IPS-15b (cell line): ENCODE results near the gene CABCOCO1.

Experiments
- H3K27me3 ChIP-seq: one replicate; pipeline ENCODE4 v1.6.1; 2013; ENCODE audit warnings: low read length; ENCODE audit not compliant: control insufficient read depth, insufficient read depth
- H3K36me3 ChIP-seq: one replicate; pipeline ENCODE4 v1.6.1; 2013; ENCODE audit warnings: low read length; ENCODE audit not compliant: control insufficient read depth, insufficient read depth
- H3K4me1 ChIP-seq: one replicate; pipeline ENCODE4 v1.6.1; 2013; ENCODE audit warnings: mild to moderate bottlenecking, low read length; ENCODE audit not compliant: control insufficient read depth, insufficient read depth
- H3K4me3 ChIP-seq: one replicate; pipeline ENCODE4 v1.5.1; 2013; ENCODE audit warnings: low read depth, low read length
- H3K9ac ChIP-seq: one replicate; pipeline ENCODE4 v1.6.1; 2013; ENCODE audit warnings: low read depth, mild to moderate bottlenecking, low read length
- H3K9me3 ChIP-seq: one replicate; pipeline ENCODE4 v1.6.1; 2013; ENCODE audit warnings: mild to moderate bottlenecking, low read length; ENCODE audit not compliant: control insufficient read depth, insufficient read depth

Gene CABCOCO1, protein sequence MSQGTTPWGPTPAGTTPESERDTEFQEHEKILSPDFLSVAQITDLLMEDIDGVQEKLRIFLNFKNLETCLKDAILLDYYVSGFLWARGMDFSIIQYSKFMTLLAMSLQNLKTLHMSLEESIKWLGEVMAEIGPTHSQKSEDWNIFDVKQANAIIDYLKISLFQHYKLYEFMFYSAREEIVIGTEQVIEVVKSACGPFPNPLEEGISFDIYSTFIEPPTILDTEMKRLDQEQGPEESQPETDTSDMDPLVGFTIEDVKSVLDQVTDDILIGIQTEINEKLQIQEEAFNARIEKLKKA

DNA sequence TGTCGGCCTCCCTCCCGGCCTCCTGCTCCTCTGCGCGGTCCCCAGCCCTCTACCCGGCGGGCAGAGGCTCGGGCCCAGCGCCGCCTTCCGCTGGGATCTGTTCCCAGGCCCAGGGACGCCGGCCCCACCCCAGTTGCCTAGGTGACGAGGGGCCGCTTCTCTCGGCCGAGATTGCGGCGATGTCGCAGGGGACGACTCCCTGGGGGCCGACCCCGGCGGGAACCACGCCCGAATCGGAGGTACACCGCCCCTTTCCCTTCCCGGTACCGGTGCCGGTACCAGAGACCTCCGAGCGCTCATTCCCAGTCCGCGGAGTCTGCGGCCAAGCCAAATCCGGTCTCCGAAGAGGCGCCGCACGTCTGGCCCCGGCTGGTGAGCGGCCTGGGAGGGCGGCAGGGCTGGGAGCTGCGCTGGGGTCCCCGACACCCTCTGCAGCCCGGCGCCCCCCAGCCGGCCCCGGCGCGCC lies at the start of gene CABCOCO1:
Gene CABCOCO1, plus strand, starts transcription at position 136 of the 466 bp plus-strand sequence. Its CDS starts 44 bp downstream, at position 180.
- Histone ChIP-seq H3K27me3 (peaks cover 12% of the 10 kb centered on the region), H3K9ac (no peak within 1 kb of the TSS), H3K9me3 (no peaks in the 10 kb centered on the region), H3K4me3 (peak within 1 kb of the TSS; percentile 60), H3K4me1 (no peaks in the 10 kb centered on the region), H3K36me3 (no peaks in the 10 kb centered on the region)

DNA sequence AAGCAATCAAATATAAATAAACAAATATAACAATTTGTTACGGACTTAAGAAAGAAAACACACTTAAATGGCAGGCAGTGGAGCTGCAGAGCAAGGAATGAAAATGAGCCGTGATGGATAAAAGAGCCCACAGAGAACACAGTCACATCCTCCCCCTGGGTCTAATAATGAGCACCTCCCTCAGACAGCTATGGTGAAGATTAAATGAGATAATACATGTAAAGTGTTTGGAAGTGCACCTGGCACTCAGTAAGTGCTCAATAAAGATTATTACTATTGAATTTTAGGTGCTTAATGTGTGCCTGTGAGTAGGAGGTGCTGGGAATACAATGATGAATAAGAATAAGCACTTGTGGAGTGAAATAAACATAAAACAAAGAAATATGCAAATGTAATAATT lies 49.1 kb upstream of the CABCOCO1 start:
- Histone ChIP-seq H3K9ac (no peak overlapping the region), H3K27me3 (no peaks in the 10 kb centered on the region), H3K9me3 (no peaks in the 10 kb centered on the region), H3K4me3 (no peak overlapping the region), H3K36me3 (no peaks in the 10 kb centered on the region), H3K4me1 (no peaks in the 10 kb centered on the region)

DNA sequence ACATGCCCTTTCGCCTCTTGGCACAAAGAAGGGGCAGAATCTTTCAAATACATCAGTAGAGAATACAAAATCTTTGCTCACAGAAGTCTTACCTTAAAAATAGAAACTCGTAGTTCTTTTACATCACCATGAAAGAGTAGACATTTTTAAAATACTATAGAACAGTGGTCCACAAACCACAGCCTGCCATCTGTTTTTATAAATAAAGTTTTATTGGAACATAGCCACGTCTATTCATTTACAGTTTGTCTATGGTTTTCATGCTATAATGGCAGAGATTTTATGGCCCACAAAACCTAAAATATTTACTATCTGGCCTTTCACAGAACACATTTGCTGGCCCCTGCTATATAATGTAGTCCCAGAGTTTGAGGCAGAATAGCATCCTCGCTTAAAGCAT lies 46.1 kb upstream of the CABCOCO1 start:
- Histone ChIP-seq H3K4me1 (no peaks in the 10 kb centered on the region), H3K9ac (no peak overlapping the region), H3K4me3 (no peak overlapping the region), H3K36me3 (no peaks in the 10 kb centered on the region), H3K27me3 (no peaks in the 10 kb centered on the region), H3K9me3 (no peaks in the 10 kb centered on the region)

DNA sequence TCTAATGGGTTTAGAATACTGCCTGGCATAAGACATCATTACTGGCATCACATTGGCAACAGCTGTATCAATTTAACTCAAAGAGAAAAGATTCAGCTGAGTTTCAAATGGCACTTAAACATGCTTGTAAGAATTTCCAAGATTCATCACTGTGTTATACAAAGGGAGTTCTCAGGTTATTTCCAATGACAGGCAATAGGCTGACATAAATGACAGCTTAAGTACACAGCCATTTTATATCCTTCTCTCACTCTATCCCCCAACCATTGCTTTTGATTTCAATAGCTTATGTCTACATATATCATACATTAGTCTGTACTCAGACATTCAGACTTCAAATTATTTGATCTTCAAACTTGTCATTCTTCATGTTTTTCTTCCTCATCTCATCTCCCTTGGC lies 45.5 kb upstream of the CABCOCO1 start:
- Histone ChIP-seq H3K4me3 (no peak overlapping the region), H3K9ac (no peak overlapping the region), H3K4me1 (no peaks in the 10 kb centered on the region), H3K9me3 (no peaks in the 10 kb centered on the region), H3K27me3 (no peaks in the 10 kb centered on the region), H3K36me3 (no peaks in the 10 kb centered on the region)

DNA sequence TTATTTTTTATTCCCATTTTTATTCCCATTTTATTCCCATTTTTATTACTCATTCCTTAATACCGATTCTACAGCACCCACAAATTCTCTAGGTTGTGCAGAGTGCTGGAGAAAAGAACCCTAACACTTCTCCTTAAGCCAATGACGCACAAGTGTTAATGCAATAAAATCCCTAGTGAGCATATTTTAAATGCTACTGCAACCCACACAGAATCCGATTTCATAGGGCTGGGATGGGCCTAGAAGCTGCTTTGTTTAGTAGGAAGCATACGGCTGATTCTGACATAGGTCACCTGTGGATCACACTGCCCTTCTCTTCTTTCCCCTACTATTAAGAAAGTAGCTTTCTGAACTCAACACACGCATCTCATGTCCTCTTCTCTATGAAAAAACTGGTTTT lies 45.1 kb upstream of the CABCOCO1 start:
- Histone ChIP-seq H3K9ac (no peak overlapping the region), H3K4me1 (no peaks in the 10 kb centered on the region), H3K36me3 (no peaks in the 10 kb centered on the region), H3K27me3 (no peaks in the 10 kb centered on the region), H3K4me3 (no peak overlapping the region), H3K9me3 (no peaks in the 10 kb centered on the region)

DNA sequence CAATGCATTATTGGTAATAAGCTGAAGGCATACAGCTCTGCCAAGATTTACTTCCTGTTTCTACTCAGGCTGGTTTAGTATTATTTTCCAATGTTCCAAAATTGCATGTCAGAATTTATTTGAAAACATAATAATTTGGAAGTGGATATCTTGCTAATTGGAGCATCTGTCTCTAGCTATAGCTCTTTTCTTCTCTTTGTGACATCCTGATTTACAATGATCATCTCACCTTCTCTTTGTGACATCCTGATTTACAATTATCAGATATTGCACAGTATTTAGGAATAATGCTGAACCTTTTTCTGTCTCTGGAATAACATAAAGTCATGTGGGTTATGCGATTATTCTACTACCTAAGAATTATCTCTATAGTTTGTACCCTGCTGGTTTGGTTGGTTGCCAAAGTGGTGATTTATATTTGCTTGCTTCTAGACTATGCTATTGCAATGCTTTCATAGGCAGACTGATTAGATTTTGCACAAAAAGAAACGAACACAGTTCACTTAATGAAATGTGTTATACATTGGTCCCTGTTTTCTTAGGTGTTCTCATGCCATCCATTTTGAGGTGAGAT lies 44.3 kb upstream of the CABCOCO1 start:
- H3K9me3 ChIP-seq: no peaks in the 10 kb centered on the region
- H3K27me3 ChIP-seq: no peaks in the 10 kb centered on the region
- H3K4me1 ChIP-seq: no peaks in the 10 kb centered on the region
- H3K4me3 ChIP-seq: no peak overlapping the region
- no peak overlapping the region for H3K9ac ChIP-seq
- H3K36me3 ChIP-seq: no peaks in the 10 kb centered on the region

DNA sequence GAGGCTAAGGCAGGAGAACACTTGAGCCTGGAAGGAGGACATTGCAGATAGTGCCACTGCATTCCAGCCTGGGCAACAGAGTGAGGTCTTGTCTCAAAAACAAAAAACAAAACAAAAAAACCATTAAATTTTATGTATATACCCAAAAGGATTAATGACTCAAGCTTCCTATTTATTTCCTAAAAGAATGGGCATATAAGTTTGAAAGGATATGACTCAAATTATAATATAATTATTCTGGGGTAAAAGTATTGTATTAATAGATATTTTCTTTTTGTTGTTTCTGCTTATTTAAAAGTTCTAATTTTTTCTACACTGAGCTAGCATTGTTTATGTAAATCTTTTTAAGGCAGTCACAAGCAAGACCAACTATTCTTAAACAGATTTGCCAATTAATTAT lies 42.2 kb upstream of the CABCOCO1 start:
- Histone ChIP-seq H3K27me3 (no peaks in the 10 kb centered on the region), H3K9ac (no peak overlapping the region), H3K36me3 (no peaks in the 10 kb centered on the region), H3K4me1 (no peaks in the 10 kb centered on the region), H3K4me3 (no peak overlapping the region), H3K9me3 (no peaks in the 10 kb centered on the region)

DNA sequence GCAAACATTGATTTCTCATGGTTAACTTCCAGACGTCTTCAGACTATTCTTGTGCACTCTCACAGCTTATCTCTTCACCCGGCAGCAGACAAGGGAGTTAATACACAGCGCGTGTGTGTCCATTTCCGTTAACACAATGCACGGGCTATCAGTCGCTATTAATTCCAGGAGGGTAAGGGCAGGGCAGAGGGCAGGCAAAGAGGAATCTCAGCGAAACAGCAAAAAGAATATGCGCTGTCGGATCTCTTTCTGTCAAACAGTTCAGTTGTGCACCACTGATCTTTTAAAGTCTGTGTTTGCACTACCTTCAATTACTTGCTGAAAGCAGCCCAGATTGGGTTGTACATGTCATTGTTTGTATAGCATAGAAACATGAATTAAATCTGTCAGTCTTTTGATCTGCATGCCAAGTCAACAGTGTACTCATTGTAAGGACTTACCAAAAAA lies 41.1 kb upstream of the CABCOCO1 start:
- Histone ChIP-seq H3K4me1 (no peaks in the 10 kb centered on the region), H3K36me3 (no peaks in the 10 kb centered on the region), H3K4me3 (no peak overlapping the region), H3K9me3 (no peaks in the 10 kb centered on the region), H3K27me3 (no peaks in the 10 kb centered on the region), H3K9ac (no peak overlapping the region)

DNA sequence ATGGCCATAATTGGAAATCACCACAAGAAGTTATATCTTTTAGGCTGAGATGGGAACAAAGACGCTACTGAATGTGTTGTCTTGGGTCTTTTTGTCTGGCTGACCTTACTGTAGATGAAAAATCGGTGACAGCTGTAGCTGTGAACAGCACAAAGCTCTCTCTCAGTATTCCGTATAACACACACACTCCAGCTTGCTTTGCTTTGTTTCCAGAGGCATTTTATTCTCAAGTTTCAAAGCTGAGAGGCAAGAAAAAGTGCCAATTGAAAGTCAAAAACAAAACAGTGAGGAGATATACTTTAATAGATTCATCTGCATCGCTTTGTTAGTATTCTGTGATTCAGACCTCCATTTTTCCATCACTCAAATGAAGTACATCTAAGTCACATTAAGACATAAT lies 39.6 kb upstream of the CABCOCO1 start:
- Histone ChIP-seq H3K9me3 (no peaks in the 10 kb centered on the region), H3K4me3 (no peak overlapping the region), H3K36me3 (no peaks in the 10 kb centered on the region), H3K4me1 (no peaks in the 10 kb centered on the region), H3K27me3 (no peaks in the 10 kb centered on the region), H3K9ac (no peak overlapping the region)

DNA sequence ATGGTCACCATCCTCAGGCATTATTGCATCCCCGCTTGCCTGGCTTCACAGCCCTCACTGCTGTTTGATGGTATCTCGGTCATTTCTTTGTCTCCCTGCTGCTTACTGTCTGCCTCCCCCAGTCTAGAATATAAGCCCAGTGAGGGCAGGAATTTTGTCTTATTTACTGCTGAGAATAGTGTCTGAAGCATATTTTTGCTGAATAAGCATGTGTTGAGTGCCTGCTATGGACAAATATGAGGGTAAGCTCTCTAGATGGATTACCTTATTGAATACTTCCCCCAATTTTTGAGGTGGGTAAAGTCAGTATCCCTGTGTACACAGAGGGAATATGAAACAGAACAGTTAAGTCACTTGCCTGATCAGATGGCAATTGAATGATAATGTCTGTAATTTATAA lies 36.5 kb upstream of the CABCOCO1 start:
- Histone ChIP-seq H3K9me3 (no peaks in the 10 kb centered on the region), H3K4me3 (no peak overlapping the region), H3K36me3 (no peaks in the 10 kb centered on the region), H3K27me3 (no peaks in the 10 kb centered on the region), H3K9ac (no peak overlapping the region), H3K4me1 (peaks cover 3% of the 10 kb centered on the region)

DNA sequence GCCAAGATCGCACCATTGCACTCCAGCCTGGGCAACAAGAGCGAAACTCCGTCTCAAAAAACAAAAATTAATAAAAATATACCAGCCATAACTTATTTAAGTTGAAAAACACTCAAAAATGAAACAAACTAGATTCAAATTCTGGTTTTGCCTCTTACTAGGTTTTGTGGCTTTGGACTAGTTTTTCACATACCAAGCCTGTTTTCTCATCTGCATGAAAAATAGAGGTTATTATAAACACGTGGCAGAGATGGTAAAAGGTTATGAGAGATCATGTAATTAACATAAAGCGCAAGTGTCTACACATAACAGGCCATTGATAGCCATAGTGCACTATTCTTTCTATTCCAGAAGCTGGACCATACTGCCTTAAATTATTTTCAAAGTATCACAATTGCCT lies 35.5 kb upstream of the CABCOCO1 start:
- no peak overlapping the region for H3K4me3 ChIP-seq
- H3K9me3 ChIP-seq: no peaks in the 10 kb centered on the region
- H3K27me3 ChIP-seq: no peaks in the 10 kb centered on the region
- H3K9ac ChIP-seq: no peak overlapping the region
- H3K4me1 ChIP-seq: peaks cover 3% of the 10 kb centered on the region
- no peaks in the 10 kb centered on the region for H3K36me3 ChIP-seq

DNA sequence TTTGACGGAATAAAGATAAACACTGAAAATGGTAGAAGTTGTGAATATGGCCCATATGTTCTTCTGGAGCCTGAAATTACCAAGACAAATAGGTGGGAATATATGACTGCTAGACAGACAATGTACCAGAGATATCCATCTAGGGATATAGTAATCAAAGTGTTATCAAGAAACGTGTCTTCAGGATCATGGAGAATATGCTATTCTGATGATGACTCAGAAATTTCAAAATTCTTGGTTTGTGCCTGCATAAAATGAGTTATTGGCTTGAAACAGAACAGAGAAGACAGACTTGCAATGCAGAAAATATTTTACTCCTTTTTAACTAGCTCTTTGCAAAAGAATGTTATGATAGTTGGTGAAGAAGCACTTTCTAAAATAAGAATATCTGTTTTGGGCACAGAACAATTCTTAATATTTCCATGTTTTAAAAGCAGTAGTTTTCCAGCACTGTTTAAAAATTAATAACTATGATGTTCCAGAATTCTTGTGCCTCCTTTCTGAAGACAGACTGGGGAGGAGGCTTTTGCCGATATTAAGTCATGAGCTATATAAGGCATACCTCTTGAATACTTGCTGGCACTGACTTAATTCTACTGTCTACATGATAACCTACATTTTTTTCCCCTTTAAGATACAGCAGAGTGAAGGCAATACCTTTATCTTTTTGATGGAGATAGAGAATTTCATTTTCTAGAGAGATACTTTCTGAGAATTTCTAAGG lies 34.4 kb upstream of the CABCOCO1 start:
- Histone ChIP-seq H3K9ac (no peak overlapping the region), H3K36me3 (no peaks in the 10 kb centered on the region), H3K27me3 (no peaks in the 10 kb centered on the region), H3K9me3 (no peaks in the 10 kb centered on the region), H3K4me3 (no peak overlapping the region), H3K4me1 (peaks cover 3% of the 10 kb centered on the region)
